PC-9 (cell line): ENCODE data around the gene FRMD4B. TPM values are rescaled to one million over a fixed set of nuclear protein-coding genes. Genes with fewer than 3 reads are reported as not detected.

Experiments used
- BruUV-seq: library from RNA; stranded (reverse); fragments of 400-500 nt; replicated peaks from 2 replicates; lab custom pipeline; 2021; lab: Mats Ljungman, UMichigan
- CTCF ChIA-PET: fragments of 300-600 bp; sonication (Branson Sonifier 250); formaldehyde crosslinking; loops from one replicate; lab custom pipeline; 2022; ENCODE audit warnings: antibody characterized with exemption; lab: Charles Lee
- POLR2A ChIA-PET: fragments of 300-600 bp; sonication (Branson Sonifier 250); formaldehyde crosslinking; loops from one replicate; lab custom pipeline; 2022; ENCODE audit warnings: antibody characterized with exemption; ENCODE audit not compliant: unreplicated experiment; lab: Charles Lee
- DNase-seq, 2 experiments: peaks; one replicate each; pipeline versions ENCODE4 v3.0.0 to v3.0.0-alpha.2; 2015 to 2022; ENCODE audit warnings: mixed read lengths in 1 of 2
- H2AFZ ChIP-seq: fragments of 200-600 bp; sonication (generic); 2 replicates; pipeline ENCODE4 v1.8.1; 2017; ENCODE audit warnings: antibody characterized with exemption
- H3F3A ChIP-seq: fragments of 200-600 bp; sonication (generic); 2 replicates; pipeline ENCODE4 v1.8.1; 2017; ENCODE audit warnings: antibody characterized with exemption, mild to moderate bottlenecking, low read depth; ENCODE audit not compliant: insufficient read depth
- H3K27ac ChIP-seq: fragments of 200-600 bp; sonication (generic); 2 replicates; pipeline ENCODE4 v1.6.1; 2016; ENCODE audit warnings: mixed run types
- H3K27me3 ChIP-seq: fragments of 200-600 bp; sonication (generic); 2 replicates; pipeline ENCODE4 v1.6.1; 2016; ENCODE audit warnings: low read depth, mixed run types; ENCODE audit not compliant: insufficient read depth
- H3K36me3 ChIP-seq: fragments of 200-600 bp; sonication (generic); 2 replicates; pipeline ENCODE4 v1.6.1; 2016; ENCODE audit warnings: low read depth, mixed run types
- H3K4me1 ChIP-seq: fragments of 200-600 bp; sonication (generic); replicated peaks from 2 replicates; pipeline ENCODE4 v1.6.1; 2016; ENCODE audit warnings: mixed run types; ENCODE audit not compliant: insufficient read depth
- H3K4me2 ChIP-seq: fragments of 200-600 bp; sonication (generic); 2 replicates; pipeline ENCODE4 v1.6.1; 2017; ENCODE audit warnings: mixed run types
- H3K4me3 ChIP-seq: fragments of 200-600 bp; sonication (generic); 2 replicates; pipeline ENCODE4 v1.6.1; 2016; ENCODE audit warnings: mixed run types
- H3K79me2 ChIP-seq: fragments of 200-600 bp; sonication (generic); 2 replicates; pipeline ENCODE4 v1.6.1; 2017; ENCODE audit warnings: low read depth, mixed run types
- H3K9me2 ChIP-seq: fragments of 200-600 bp; sonication (generic); 2 replicates; pipeline ENCODE4 v1.8.1; 2017; ENCODE audit warnings: mild to moderate bottlenecking; ENCODE audit not compliant: insufficient read depth
- H3K9me3 ChIP-seq: fragments of 200-600 bp; sonication (generic); 2 replicates; pipeline ENCODE4 v1.8.1; 2016; ENCODE audit warnings: low read depth; ENCODE audit not compliant: insufficient read depth
- H4K20me1 ChIP-seq: fragments of 200-600 bp; sonication (generic); 2 replicates; pipeline ENCODE4 v1.8.1; 2017; ENCODE audit not compliant: insufficient read depth
- CTCF ChIP-seq: fragments of 200-600 bp; sonication (generic); conservative IDR thresholded peaks from 2 replicates; pipeline ENCODE4 v1.6.1; 2017; ENCODE audit warnings: mixed run types, antibody characterized with exemption, mild to moderate bottlenecking, moderate library complexity
- EZH2 ChIP-seq: fragments of 200-600 bp; sonication (generic); IDR thresholded peaks from 2 replicates; pipeline ENCODE4 v1.8.0; 2017; ENCODE audit warnings: antibody characterized with exemption, low read depth
- intact Hi-C: fragments of 100-400 bp; cut with micrococcal nuclease; formaldehyde crosslinking; loops from one replicate; pipeline ENCODE4 v1.10.0; 2022; ENCODE audit not compliant: unreplicated experiment
- total RNA-seq: library from RNA; stranded (reverse); gene quantifications from 2 replicates; pipeline ENCODE4 v1.2.3, GENCODE V29; 2021

Gene FRMD4B
- total RNA-seq, 1 experiment from 2014 or later, result 10.2 TPM

DNA sequence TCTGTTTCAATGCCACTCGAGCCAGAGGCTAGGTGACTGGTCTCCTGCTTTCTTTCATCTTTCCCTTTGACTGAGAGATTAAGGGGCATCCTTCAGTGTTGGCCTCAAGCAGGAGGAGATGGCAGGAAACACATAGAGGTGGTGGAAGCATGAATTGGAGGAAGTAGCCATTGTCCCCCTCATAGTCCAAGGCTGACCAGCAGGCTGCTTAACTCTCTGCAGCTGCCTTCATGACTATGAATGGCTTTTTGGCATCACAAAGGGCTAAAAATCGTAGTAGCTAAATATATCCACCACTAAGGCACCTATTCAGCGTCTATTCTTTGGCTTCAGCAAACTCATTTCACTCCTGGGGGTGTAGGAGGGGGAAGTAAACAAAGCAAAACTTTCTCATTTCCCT lies 7.0 kb upstream of the FRMD4B start:
- H3K36me3 ChIP-seq, result no peaks in the 10 kb centered on the region
- intact Hi-C loops, result no loop called here
- H3K27ac ChIP-seq, result no peak overlapping the region
- BruUV-seq, result no TSS peak
- H3K79me2 ChIP-seq, result no peaks in the 10 kb centered on the region
- ChIA-PET POLR2A (no interaction called here), CTCF (no interaction called here)
- H2AFZ ChIP-seq, result no peak overlapping the region
- no peaks in the 10 kb centered on the region for H3K9me2 ChIP-seq
- H3K27me3 ChIP-seq, result no peaks in the 10 kb centered on the region
- TF ChIP-seq CTCF, result no peak
- no peak for TF ChIP-seq EZH2
- H4K20me1 ChIP-seq, result no peaks in the 10 kb centered on the region
- H3K4me2 ChIP-seq, result no peak overlapping the region
- H3K4me1 ChIP-seq, result no peaks in the 10 kb centered on the region
- H3F3A ChIP-seq, result no peaks in the 10 kb centered on the region
- DNase-seq, result no peak
- no peaks in the 10 kb centered on the region for H3K9me3 ChIP-seq
- no peak overlapping the region for H3K4me3 ChIP-seq

DNA sequence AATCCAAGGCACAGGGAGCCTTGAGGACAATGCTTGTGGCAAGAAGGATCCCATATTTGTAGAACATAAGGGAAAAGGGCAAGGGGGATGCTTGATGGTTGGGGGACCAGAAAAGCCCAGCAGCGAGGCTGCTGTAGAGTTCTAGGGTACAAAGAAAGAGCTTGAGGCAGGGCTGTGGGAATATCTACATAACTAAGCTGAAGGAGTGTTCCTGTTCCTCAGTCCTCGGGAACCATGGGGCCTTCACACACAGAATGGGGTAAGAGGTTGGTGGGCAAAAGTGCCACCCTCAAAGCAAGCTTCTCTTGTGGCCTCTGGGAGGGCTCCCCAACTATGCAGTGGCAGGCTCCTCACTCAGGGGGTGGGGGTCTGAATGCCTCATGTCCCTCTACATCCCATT lies 6.5 kb upstream of the FRMD4B start:
- BruUV-seq, result no TSS peak
- no peaks in the 10 kb centered on the region for H3K27me3 ChIP-seq
- no peak for DNase-seq
- no peak for TF ChIP-seq EZH2
- TF ChIP-seq CTCF, result no peak
- no peaks in the 10 kb centered on the region for H4K20me1 ChIP-seq
- H3K4me2 ChIP-seq, result no peak overlapping the region
- intact Hi-C loops, result no loop called here
- CTCF ChIA-PET, result no interaction called here
- no peaks in the 10 kb centered on the region for H3F3A ChIP-seq
- H3K4me3 ChIP-seq, result no peak overlapping the region
- POLR2A ChIA-PET, result no interaction called here
- H3K27ac ChIP-seq, result no peak overlapping the region
- H3K9me2 ChIP-seq, result no peaks in the 10 kb centered on the region
- H2AFZ ChIP-seq, result no peak overlapping the region
- H3K36me3 ChIP-seq, result no peaks in the 10 kb centered on the region
- H3K9me3 ChIP-seq, result no peaks in the 10 kb centered on the region
- no peaks in the 10 kb centered on the region for H3K4me1 ChIP-seq
- no peaks in the 10 kb centered on the region for H3K79me2 ChIP-seq

GRCh38 chr3:69391554-69391953 lies 5.7 kb upstream of the FRMD4B start:
- H3K9me3 ChIP-seq, result no peaks in the 10 kb centered on the region
- H3K4me1 ChIP-seq, result no peaks in the 10 kb centered on the region
- peaks cover 4% of the 10 kb centered on the region; the same call in 1 of the 2 replicates for H3K27me3 ChIP-seq
- DNase-seq, result no peak
- H4K20me1 ChIP-seq, result no peaks in the 10 kb centered on the region
- no peak for TF ChIP-seq CTCF
- TF ChIP-seq EZH2, result no peak
- H3F3A ChIP-seq, result no peaks in the 10 kb centered on the region
- ChIA-PET CTCF (no interaction called here), POLR2A (no interaction called here)
- no peaks in the 10 kb centered on the region for H3K36me3 ChIP-seq
- H3K27ac ChIP-seq, result no peak overlapping the region
- H3K4me3 ChIP-seq, result no peak overlapping the region
- no peak overlapping the region for H3K4me2 ChIP-seq
- no peaks in the 10 kb centered on the region for H3K79me2 ChIP-seq
- no TSS peak for BruUV-seq
- H3K9me2 ChIP-seq, result no peaks in the 10 kb centered on the region
- intact Hi-C loops, result no loop called here
- no peak overlapping the region for H2AFZ ChIP-seq
